ENCODE results near the gene LPP.
A peak's percentile ranks its signal among the peaks of the same experiment; 100 is the strongest.
"Not testable (repeated sequence)": the region's sequence is repeated elsewhere in the genome, so short reads cannot be mapped to it uniquely, and the experiment has no call there.

LPP gene

GRCh38 chr3:188624828-188625227 lies 470.9 kb downstream of the LPP start:
- DNase-seq, result no peak

DNA sequence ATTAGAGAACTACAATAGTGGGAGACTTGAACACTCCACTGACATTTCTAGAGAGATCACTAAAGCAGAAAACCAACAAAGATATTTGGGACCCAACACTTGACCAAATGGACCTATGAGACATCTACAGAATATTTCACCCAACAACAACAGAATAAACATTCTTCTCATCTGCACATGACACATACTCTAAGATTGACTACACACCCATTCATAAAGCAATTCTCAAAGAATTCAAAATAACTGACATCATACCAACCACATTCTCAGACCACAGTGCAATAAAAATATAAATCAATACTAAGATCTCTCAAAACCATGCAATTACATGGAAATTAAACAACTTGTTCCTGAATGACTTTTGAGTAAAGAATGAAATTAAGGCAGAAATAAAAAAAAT lies 473.7 kb downstream of the LPP start:
- DNase-seq, result no peak

DNA sequence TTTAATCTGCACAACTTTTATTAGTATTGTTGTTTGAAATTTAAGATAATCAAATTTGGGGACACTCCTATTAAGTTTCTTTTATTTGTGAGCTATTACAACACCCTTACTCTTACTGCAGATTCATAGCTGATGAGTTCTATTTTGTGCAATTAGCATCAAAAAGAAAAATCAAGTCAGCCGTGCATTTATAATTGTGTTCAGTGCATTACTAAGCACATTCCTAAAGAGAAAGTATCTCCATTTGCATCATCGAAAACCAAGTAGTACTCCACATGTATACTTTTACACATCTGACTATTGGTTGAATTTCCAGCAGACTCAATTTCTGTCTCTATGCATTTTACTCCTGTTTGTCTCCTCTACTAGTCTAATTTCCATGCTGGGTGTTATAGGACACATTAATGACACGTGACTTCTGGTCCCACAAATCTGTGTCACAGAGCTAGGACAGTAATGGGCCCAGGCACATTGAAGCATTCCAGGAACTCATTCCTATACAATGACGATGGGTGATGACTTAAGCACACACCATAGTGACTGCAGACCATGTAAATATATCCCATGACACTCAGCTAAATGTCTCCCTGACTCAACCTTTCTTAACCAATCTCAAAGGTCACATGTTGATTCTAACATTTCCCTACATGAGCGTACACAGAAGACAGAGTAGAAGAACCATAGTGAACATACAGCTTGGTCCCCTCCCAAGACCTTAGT lies 477.5 kb downstream of the LPP start:
- DNase-seq, result no peak

GRCh38 chr3:188633206-188633605 lies 479.2 kb downstream of the LPP start:
- DNase-seq, result no peak

- no peak for DNase-seq
These were observed 480.3 kb downstream of the LPP start for GRCh38 chr3:188634285-188634684.

GRCh38 chr3:188635258-188636042 lies 481.5 kb downstream of the LPP start:
- no peak for DNase-seq

DNA sequence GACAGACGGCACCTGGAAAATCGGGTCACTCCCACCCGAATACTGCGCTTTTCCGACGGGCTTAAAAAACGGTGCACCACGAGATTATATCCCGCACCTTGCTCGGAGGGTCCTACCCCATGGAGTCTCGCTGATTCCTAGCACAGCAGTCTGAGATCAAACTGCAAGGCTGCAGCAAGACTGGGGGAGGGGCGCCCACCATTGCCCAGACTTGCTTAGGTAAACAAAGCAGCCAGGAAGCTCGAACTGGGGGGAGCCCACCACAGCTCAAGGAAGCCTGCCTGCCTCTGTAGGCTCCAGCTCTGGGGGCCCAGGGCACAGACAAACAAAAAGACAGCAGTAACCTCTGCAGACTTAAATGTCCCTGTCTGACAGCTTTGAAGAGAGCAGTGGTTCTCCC lies 482.3 kb downstream of the LPP start:
- DNase-seq, result not testable (repeated sequence)

DNA sequence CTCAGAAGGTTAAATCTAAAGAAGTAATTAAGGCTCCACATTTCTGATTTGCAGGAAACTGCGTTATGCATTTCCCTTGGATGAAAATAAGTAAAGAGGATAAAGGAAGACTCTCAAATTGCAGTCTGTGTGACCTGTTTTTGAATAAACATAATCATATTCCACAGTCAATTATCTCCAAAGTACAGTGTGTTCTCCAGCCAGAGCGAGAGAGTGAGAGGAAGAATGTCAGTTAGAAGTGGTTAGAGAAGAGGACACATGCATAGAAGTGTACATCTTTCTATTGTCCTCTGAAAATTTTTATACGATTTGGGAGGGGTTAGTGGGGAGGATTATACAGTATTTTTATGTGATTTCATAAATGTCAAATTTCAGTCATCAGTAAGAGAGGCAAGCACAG lies 487.1 kb downstream of the LPP start:
- no peak for DNase-seq

- DNase-seq, result no peak
These were observed 489.8 kb downstream of the LPP start for GRCh38 chr3:188643736-188644135.

- DNase-seq, result no peak
These were observed 492.6 kb downstream of the LPP start for GRCh38 chr3:188646592-188646991.

DNA sequence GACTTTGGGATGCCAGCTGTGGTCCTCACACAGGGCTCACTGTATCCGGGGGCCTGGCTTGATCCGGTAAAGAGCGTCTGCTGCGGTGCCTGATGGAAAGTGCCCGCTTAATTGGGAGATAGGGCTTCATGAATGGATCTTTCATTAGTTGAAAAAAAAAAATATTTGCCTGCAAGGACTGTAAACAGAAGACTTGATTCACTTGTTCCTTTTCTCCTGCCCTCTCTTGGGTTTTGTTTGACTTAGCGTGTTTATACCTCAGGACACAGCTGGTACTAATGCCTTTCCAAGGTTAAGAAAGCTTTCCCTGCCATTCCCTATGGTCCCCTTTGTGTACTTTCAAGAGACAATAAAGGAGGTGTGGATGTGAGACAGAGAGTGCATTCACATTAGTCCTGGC lies 493.3 kb downstream of the LPP start:
- peak in 1 of 4 experiments; percentile 0 for DNase-seq

GRCh38 chr3:188649521-188649920 lies 495.6 kb downstream of the LPP start:
- no peak for DNase-seq

DNA sequence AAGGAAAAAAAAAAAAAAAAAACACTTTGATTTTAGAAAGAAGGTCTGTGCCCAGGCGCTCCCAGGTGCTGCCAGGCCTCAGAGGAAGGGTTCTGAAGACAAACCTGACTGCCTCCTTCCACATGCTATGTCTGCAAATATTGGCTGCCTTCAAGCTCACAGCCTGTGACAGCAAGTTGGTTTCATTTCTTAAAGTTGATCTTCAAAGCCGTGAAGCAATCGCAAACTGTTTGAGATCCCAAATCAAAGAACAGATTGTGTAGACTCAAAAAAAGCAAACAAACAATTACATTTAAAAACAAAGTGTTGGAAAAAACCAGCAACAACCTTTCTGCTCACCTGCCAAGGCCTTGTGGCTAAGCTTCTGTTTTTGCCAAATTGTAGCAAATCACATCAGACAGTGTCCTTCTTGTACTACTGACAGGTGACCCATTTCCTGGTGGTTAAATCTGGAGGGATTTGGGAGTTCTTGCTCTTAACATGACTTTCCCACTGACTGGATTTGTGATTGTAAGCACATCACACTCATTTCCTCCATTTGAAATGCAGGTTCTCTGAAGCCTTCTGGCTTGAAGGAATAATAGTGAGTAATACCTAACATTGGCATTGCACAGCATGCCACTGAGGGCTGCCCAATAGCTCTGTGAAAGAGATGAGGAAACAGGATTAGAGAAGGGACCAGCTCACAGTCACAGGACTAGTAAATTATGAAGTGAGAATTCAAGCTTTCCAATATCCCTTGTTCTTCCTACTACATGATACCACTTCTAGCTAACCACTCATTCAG lies 502.4 kb downstream of the LPP start:
- DNase-seq, result no peak

DNA sequence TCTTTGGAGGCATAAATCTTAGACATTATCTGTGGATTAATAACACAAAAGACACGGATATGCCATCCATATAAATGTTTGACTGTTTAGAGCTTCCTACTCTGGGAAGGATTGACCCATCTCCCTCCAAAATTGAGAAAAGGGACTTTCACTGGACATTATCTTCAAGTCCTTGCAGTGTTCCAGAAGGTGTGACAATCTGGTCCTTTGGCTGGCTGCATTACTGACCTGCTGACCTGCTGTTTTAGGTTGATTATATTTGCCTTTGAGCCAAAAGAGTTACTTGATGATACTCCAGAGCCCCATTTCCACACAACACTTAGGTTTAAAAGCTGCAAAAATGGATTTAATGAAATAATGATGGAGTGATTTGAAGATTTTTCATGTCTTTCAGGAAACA lies 504.6 kb downstream of the LPP start:
- DNase-seq, result no peak

DNA sequence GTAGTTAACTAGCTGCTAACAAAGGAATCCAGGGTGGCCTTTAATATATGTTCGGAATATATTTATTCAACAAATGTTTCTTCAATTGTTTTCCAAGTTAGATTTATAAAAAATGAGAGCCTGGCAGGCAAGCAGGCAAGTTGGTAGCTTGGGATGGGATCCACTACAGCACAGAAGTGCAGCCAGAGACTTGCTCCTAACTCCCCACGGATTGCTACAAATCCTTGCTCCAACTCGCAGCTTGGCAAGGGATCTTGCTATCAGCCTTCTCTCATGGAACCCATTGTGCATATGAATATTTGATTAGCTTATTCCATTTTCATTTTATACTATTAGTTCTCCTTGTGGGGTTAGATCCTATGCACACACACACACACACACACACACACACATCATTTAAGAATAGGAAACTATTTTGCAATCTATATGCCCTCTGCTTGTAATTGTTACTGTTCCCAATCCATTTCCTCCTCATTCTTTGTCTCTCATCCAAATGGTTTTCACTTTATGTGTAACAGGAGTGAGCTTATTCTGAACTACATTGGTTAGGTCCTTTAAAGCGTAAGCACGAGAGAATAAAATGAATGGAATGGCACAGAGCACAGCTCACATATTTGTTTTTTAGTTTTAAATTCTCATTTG lies 505.6 kb downstream of the LPP start:
- DNase-seq, result no peak

GRCh38 chr3:188660415-188660814 lies 506.5 kb downstream of the LPP start:
- no peak for DNase-seq

DNA sequence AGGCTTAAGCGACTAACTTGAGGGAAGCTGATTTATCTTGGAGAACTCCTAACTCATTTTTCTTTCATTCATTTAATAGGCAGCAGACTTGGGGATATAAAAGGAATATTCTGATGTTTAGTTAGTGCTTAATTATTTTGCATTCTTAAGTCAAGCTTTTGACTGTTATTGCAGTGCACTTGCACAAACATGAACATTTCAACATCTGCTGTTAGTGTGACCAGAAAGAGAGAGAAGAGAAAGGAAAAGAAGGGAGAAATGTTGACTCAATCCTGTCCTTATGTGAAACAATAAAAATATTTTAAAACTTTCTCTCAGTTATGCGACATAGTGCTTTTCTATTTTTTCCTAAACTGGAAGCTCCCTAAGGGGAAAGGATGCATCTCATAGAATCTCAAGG lies 507.8 kb downstream of the LPP start:
- no peak for DNase-seq

DNA sequence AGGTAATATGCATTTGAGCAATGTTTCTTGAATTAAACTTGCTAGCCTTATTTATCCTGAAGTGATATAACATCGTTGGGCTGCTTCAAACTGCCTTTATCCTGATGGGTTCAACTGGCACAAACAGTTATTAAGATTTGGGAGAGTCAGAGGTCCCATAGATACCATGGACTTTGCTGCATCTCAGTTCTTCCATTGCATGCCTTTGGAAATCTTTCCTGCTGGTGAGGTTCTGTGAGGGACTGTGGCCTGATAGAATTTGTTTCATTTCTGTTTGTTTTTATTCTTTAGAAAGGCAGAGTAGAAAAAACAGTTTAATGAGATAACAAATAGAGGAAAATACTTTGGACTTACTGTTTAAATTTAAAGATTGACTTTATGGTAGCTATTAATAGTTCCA lies 508.3 kb downstream of the LPP start:
- no peak for DNase-seq

- DNase-seq, result no peak
These were observed 508.8 kb downstream of the LPP start for GRCh38 chr3:188662795-188663194.

- no peak for DNase-seq
These were observed 509.9 kb downstream of the LPP start for GRCh38 chr3:188663839-188664238.

GRCh38 chr3:188664795-188665194 lies 510.8 kb downstream of the LPP start:
- no peak for DNase-seq

- DNase-seq, result no peak
These were observed 514.0 kb downstream of the LPP start for GRCh38 chr3:188667926-188668325.

DNA sequence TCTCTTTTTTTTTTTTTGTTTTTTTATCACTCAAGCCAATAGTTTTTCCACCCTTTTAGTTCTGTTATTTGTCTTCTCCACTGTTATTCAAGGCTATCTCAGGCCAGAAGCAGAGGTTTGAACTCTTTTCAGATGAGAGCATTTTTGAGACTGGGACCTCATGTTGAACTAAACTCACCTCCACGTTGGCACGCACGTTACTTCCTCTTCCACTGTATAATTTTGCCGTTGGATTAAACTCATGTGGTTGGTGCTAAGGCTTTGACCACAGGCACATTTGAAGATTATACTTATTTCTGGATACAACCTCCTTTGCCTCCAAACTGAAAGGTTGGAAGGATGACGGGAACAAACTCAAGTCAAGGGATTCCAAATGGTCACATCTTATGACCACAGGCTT lies 516.5 kb downstream of the LPP start:
- DNase-seq, result no peak
